LNCaP clone FGC (cell line): Measurements from ENCODE around the gene ERCC4.

ENCODE experiments used
- DNase-seq: peaks from one replicate; pipeline ENCODE4 v3.0.0-alpha.2; 2011; ENCODE audit warnings: low read depth
- H3K4me3 ChIP-seq: 2 replicates; pipeline ENCODE4 v1.5.1; 2011; ENCODE audit warnings: mild to moderate bottlenecking, low read depth, low read length, control low read depth
- TF ChIP-seq, protein P1 (sequence below): IDR thresholded peaks from 2 replicates; pipeline ENCODE4 v1.5.1; 2012; ENCODE audit warnings: mild to moderate bottlenecking; ENCODE audit not compliant: control insufficient read depth, insufficient read depth; ENCODE audit errors: extremely low read depth

Gene ERCC4

DNA sequence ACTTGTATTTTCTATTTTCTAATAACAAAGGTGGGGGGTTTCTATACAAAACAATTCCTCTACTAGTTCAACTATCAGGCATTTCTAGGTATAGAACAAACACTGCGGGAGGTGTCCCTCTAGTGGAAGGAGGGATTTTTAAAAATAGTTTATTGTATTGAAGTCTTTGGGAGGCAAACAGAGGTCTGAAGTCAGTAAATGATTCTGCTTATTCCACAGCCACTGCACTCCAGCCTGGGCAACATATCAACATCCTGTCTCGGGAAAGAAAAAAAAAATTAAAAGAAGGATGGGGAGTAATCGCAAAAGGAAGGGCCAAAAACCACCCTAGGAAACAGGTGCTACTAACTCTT lies 648 bp upstream of the ERCC4 start:
- H3K4me3 ChIP-seq: peak overlapping the region; percentile 98
- TF ChIP-seq, protein P1, sequence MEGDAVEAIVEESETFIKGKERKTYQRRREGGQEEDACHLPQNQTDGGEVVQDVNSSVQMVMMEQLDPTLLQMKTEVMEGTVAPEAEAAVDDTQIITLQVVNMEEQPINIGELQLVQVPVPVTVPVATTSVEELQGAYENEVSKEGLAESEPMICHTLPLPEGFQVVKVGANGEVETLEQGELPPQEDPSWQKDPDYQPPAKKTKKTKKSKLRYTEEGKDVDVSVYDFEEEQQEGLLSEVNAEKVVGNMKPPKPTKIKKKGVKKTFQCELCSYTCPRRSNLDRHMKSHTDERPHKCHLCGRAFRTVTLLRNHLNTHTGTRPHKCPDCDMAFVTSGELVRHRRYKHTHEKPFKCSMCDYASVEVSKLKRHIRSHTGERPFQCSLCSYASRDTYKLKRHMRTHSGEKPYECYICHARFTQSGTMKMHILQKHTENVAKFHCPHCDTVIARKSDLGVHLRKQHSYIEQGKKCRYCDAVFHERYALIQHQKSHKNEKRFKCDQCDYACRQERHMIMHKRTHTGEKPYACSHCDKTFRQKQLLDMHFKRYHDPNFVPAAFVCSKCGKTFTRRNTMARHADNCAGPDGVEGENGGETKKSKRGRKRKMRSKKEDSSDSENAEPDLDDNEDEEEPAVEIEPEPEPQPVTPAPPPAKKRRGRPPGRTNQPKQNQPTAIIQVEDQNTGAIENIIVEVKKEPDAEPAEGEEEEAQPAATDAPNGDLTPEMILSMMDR: peak; percentile 39
- DNase-seq: no peak

GRCh38 chr16:13920510-13920818 lies 510 bp downstream of the ERCC4 start:
- DNase-seq: no peak
- TF ChIP-seq, protein P1: no peak
- peak overlapping the region; percentile 98 for H3K4me3 ChIP-seq

DNA sequence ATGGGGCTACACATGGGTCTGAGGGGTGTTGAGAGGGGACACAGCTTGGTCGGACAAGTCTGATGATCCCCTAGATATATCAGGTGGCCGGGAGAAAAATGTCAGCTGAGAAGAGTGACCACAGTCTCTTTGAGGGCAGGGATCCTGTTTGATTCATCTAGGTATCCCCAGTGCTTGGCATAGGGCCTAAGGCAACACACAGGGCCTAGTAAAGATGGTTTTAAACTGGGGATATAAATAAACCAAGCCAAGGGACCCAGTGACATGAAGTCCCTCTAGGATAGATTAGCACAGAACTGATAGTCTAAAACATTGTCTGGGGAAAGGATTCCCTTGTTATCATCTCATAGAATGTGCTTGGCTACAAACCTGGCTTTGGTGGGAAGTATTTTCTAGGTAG lies 1.4 kb downstream of the ERCC4 start:
- peak overlapping the region; percentile 98 for H3K4me3 ChIP-seq
- DNase-seq: no peak
- TF ChIP-seq, protein P1: no peak

- TF ChIP-seq, protein P1: peak; percentile 47
- no peak for DNase-seq
- no peak overlapping the region for H3K4me3 ChIP-seq
These were observed 3.8 kb downstream of the ERCC4 start for GRCh38 chr16:13923703-13924298.

DNA sequence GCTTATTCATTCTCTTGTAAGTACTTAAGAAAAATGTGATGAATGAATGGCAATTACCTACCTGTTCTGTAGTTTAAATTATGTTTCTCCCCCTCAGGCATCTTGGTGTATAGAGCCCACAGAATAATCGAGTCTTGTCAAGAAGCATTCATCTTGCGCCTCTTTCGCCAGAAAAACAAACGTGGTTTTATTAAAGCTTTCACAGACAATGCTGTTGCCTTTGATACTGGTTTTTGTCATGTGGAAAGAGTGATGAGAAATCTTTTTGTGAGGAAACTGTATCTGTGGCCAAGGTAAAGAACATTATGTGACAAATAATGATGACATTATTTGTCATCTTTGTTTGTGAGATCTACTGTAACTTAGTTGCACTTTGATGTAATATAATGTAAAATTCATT lies 6.5 kb downstream of the ERCC4 start:
- TF ChIP-seq, protein P1: no peak
- no peak for DNase-seq
- no peak overlapping the region for H3K4me3 ChIP-seq

GRCh38 chr16:13926891-13927290 lies 6.9 kb downstream of the ERCC4 start:
- TF ChIP-seq, protein P1: no peak
- H3K4me3 ChIP-seq: no peak overlapping the region
- DNase-seq: no peak

DNA sequence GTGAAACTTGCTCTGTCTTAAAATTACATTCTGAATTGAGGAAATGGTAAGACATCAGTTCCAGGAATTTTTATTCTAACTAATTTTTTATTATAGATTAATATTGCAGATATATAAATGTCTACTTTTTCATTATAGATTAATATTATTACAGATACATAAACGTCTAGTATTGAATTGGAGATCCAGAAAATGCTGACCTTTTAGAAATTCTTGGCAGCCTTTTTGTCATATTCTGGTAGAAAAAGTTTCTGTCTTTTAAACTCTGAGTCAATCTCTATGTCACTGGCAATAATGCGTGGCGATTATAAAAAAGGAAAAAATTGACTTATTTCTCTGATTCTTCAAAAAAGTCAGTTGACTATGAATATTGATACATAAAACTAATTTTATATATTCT lies 8.7 kb downstream of the ERCC4 start:
- H3K4me3 ChIP-seq: no peak overlapping the region
- DNase-seq: no peak
- TF ChIP-seq, protein P1: no peak
